H9 (cell line): ENCODE results near the gene NKX1-1. TPM values are rescaled to one million over a fixed set of nuclear protein-coding genes. Genes with fewer than 3 reads are reported as not detected.

Experiments used
- DNase-seq: peaks from one replicate; pipeline ENCODE4 v3.0.0-alpha.2; 2017
- H2AFZ ChIP-seq: one replicate; pipeline ENCODE4 v1.6.1; 2013; ENCODE audit warnings: mild to moderate bottlenecking, low read length, control low read depth, moderate library complexity
- H2AK5ac ChIP-seq: 2 replicates; pipeline ENCODE4 v1.6.1; 2013; ENCODE audit warnings: low read length, control low read depth, mixed read lengths; ENCODE audit not compliant: insufficient read length
- H2BK120ac ChIP-seq: one replicate; pipeline ENCODE4 v1.6.1; 2013; ENCODE audit warnings: low read depth, mild to moderate bottlenecking, low read length, control low read depth, inconsistent platforms; ENCODE audit not compliant: poor library complexity, severe bottlenecking
- H2BK12ac ChIP-seq: 2 replicates; pipeline ENCODE4 v1.6.1; 2013; ENCODE audit warnings: low read length, control low read depth, mixed read lengths, low read depth; ENCODE audit not compliant: insufficient read length
- H2BK15ac ChIP-seq: 2 replicates; pipeline ENCODE4 v1.6.1; 2013; ENCODE audit warnings: low read depth, low read length, control low read depth
- H2BK20ac ChIP-seq: one replicate; pipeline ENCODE4 v1.6.1; 2013; ENCODE audit warnings: low read depth, mild to moderate bottlenecking, low read length, control low read depth, inconsistent platforms; ENCODE audit not compliant: poor library complexity, severe bottlenecking
- H2BK5ac ChIP-seq: 2 replicates; pipeline ENCODE4 v1.6.1; 2013; ENCODE audit warnings: low read length, control low read depth, mixed read lengths; ENCODE audit not compliant: insufficient read length
- H3K14ac ChIP-seq: 2 replicates; pipeline ENCODE4 v1.6.1; 2013; ENCODE audit warnings: low read length, control low read depth; ENCODE audit not compliant: insufficient read depth
- H3K18ac ChIP-seq: 2 replicates; pipeline ENCODE4 v1.6.1; 2013; ENCODE audit warnings: low read depth, mild to moderate bottlenecking, mixed read lengths, low read length, control low read depth; ENCODE audit not compliant: insufficient read length
- H3K23ac ChIP-seq: 2 replicates; pipeline ENCODE4 v1.6.1; 2013; ENCODE audit warnings: low read length, control low read depth, mixed read lengths, low read depth; ENCODE audit not compliant: insufficient read length
- H3K23me2 ChIP-seq: 2 replicates; pipeline ENCODE4 v1.6.1; 2013; ENCODE audit warnings: low read depth, mild to moderate bottlenecking, mixed read lengths, low read length, control low read depth; ENCODE audit not compliant: insufficient read length, poor library complexity, severe bottlenecking
- H3K27ac ChIP-seq: 2 replicates; pipeline ENCODE4 v1.5.1; 2013; ENCODE audit warnings: low read length, control low read depth, mixed read lengths, low read depth; ENCODE audit not compliant: insufficient read length
- H3K27me3 ChIP-seq: 2 replicates; pipeline ENCODE4 v1.6.1; 2013; ENCODE audit warnings: low read length, control low read depth, inconsistent platforms; ENCODE audit not compliant: insufficient read depth
- H3K4ac ChIP-seq: 2 replicates; pipeline ENCODE4 v1.6.1; 2013; ENCODE audit warnings: low read depth, mild to moderate bottlenecking, control low read depth, inconsistent platforms, low read length, moderate library complexity
- H3K4me1 ChIP-seq: 2 replicates; pipeline ENCODE4 v1.6.1; 2013; ENCODE audit warnings: low read length, control low read depth, inconsistent platforms; ENCODE audit not compliant: insufficient read depth
- H3K4me2 ChIP-seq: 2 replicates; pipeline ENCODE4 v1.6.1; 2013; ENCODE audit warnings: low read length, control low read depth, mixed read lengths; ENCODE audit not compliant: insufficient read length, insufficient read depth
- H3K56ac ChIP-seq: 2 replicates; pipeline ENCODE4 v1.6.1; 2013; ENCODE audit warnings: low read depth, mild to moderate bottlenecking, mixed read lengths, low read length, control low read depth; ENCODE audit not compliant: insufficient read length
- H3K79me1 ChIP-seq: 2 replicates; pipeline ENCODE4 v1.6.1; 2013; ENCODE audit warnings: low read depth, mild to moderate bottlenecking, moderate library complexity, low read length, control low read depth, inconsistent platforms; ENCODE audit not compliant: insufficient read depth, poor library complexity, severe bottlenecking
- H3K79me2 ChIP-seq: 2 replicates; pipeline ENCODE4 v1.6.1; 2013; ENCODE audit warnings: low read length, control low read depth, inconsistent platforms; ENCODE audit not compliant: insufficient read depth
- H3K9ac ChIP-seq: 2 replicates; pipeline ENCODE4 v1.6.1; 2013; ENCODE audit warnings: low read length, control low read depth, mixed read lengths; ENCODE audit not compliant: insufficient read length; ENCODE audit errors: extremely low read depth
- H3K9me3 ChIP-seq: one replicate; pipeline ENCODE4 v1.6.1; 2013; ENCODE audit warnings: low read depth, low read length, inconsistent platforms; ENCODE audit not compliant: control insufficient read depth
- H3T11ph ChIP-seq: one replicate; pipeline ENCODE4 v1.6.1; 2013; ENCODE audit warnings: mild to moderate bottlenecking, low read length, control low read depth, inconsistent platforms
- H4K20me1 ChIP-seq: one replicate; pipeline ENCODE4 v1.6.1; 2013; ENCODE audit not compliant: control insufficient read depth, insufficient read length, insufficient read depth
- H4K5ac ChIP-seq: 2 replicates; pipeline ENCODE4 v1.6.1; 2013; ENCODE audit warnings: low read depth, mild to moderate bottlenecking, mixed read lengths, low read length, control low read depth; ENCODE audit not compliant: insufficient read length
- H4K8ac ChIP-seq: replicated peaks from 2 replicates; pipeline ENCODE4 v1.6.1; 2013; ENCODE audit warnings: low read length, control low read depth, mixed read lengths, low read depth; ENCODE audit not compliant: insufficient read length
- H4K91ac ChIP-seq: 2 replicates; pipeline ENCODE4 v1.6.1; 2013; ENCODE audit warnings: low read depth, mild to moderate bottlenecking, moderate library complexity, mixed read lengths, low read length, control low read depth; ENCODE audit not compliant: insufficient read length
- H3K27ac Mint-ChIP-seq, 3 experiments: 2 replicates in 2 of 3; 3 replicates in 1 of 3; pipeline ENCODE4 v1.8.0; 2020 to 2021; ENCODE audit warnings: mixed read lengths in 3 of 3, mild to moderate bottlenecking in 1 of 3, moderate library complexity in 1 of 3
- H3K27me3 Mint-ChIP-seq: 2 replicates; pipeline ENCODE4 v1.8.0; 2021; ENCODE audit warnings: low read depth, mild to moderate bottlenecking, moderate library complexity, mixed read lengths
- H3K36me3 Mint-ChIP-seq, 3 experiments: 2 replicates in 2 of 3; 3 replicates in 1 of 3; pipeline ENCODE4 v1.8.0; 2020 to 2021; ENCODE audit warnings: low read depth in 3 of 3, mixed read lengths in 3 of 3; ENCODE audit not compliant: insufficient read depth in 1 of 3
- H3K4me1 Mint-ChIP-seq, 2 experiments: 2 replicates each; pipeline ENCODE4 v1.8.0; 2020; ENCODE audit warnings: mixed read lengths in 2 of 2
- H3K4me3 Mint-ChIP-seq, 2 experiments: 2 replicates in 1 of 2; 3 replicates in 1 of 2; pipeline ENCODE4 v1.8.0; 2020 to 2021; ENCODE audit warnings: mild to moderate bottlenecking in 2 of 2, mixed read lengths in 2 of 2, moderate library complexity in 1 of 2
- H3K9me3 Mint-ChIP-seq, 2 experiments: 2 replicates in 1 of 2; 3 replicates in 1 of 2; pipeline ENCODE4 v1.8.0; 2020; ENCODE audit warnings: mild to moderate bottlenecking in 2 of 2, mixed read lengths in 2 of 2, moderate library complexity in 1 of 2
- CTCF ChIP-seq: fragments of 200-600 bp; sonication (generic); conservative IDR thresholded peaks from 3 replicates; pipeline ENCODE4 v1.8.0; 2021; ENCODE audit warnings: antibody characterized with exemption, mild to moderate bottlenecking
- WGBS: extraction: QIAGEN DNeasy Blood & Tissue Kit; methylation state at CpG from one replicate; pipeline ENCODE4 v1.1.7; 2013; ENCODE audit warnings: missing lambda C conversion rate, low lambda C conversion rate, mixed read lengths; ENCODE audit not compliant: insufficient read length; ENCODE audit errors: extremely low coverage; 5-methylcytosine and 5-hydroxymethylcytosine counted together
- total RNA-seq: library from RNA; stranded (reverse); gene quantifications from 2 replicates; pipeline ENCODE4 v1.2.1, GENCODE V29; 2021

The NKX1-1 gene
- total RNA-seq, 1 experiment from 2014 or later = not detected

- Mint-ChIP-seq H3K4me3 (no peak overlapping the region), H3K36me3 (peaks cover 0 to 7% (median 3%) of the 10 kb centered on the region in 3 experiments; a peak in 3 of 7 replicates), H3K4me1 (no peaks in the 10 kb centered on the region), H3K27me3 (no peaks in the 10 kb centered on the region), H3K27ac (no peak overlapping the region), H3K9me3 (no peaks in the 10 kb centered on the region)
- H3K14ac ChIP-seq = no peak overlapping the region; the same call in 1 of the 2 replicates
- H3K79me1 ChIP-seq = no peaks in the 10 kb centered on the region
- no peak overlapping the region for H2BK15ac ChIP-seq
- H3K4me2 ChIP-seq = no peak overlapping the region
- H3K23me2 ChIP-seq = no peaks in the 10 kb centered on the region
- H3K9me3 ChIP-seq = no peaks in the 10 kb centered on the region
- H2BK20ac ChIP-seq = no peak overlapping the region
- no peak overlapping the region for H4K91ac ChIP-seq
- H2BK120ac ChIP-seq = no peak overlapping the region
- no peak overlapping the region for H2AFZ ChIP-seq
- no peak overlapping the region for H2AK5ac ChIP-seq
- no peaks in the 10 kb centered on the region for H3K27me3 ChIP-seq
- peaks cover 5% of the 10 kb centered on the region for H4K20me1 ChIP-seq
- no peak for DNase-seq
- H4K8ac ChIP-seq = no peak overlapping the region
- no peaks in the 10 kb centered on the region for H3K79me2 ChIP-seq
- no peaks in the 10 kb centered on the region for H3K4me1 ChIP-seq
- H3K56ac ChIP-seq = no peak overlapping the region
- no peak overlapping the region for H3K9ac ChIP-seq
- whole genome bisulfite sequencing = no CpG with 5 or more reads among the region's 30 CpGs
- H3T11ph ChIP-seq = no peak overlapping the region
- no peak overlapping the region for H3K4ac ChIP-seq
- H3K27ac ChIP-seq = no peak overlapping the region
- H3K18ac ChIP-seq = no peak overlapping the region
- no peak overlapping the region for H2BK12ac ChIP-seq
- no peak overlapping the region for H4K5ac ChIP-seq
- TF ChIP-seq CTCF = no peak
- H3K23ac ChIP-seq = no peak overlapping the region
- no peak overlapping the region for H2BK5ac ChIP-seq
Observed at GRCh38 chr4:1378559-1379231, 27.5 kb downstream of the NKX1-1 start.
